HG03108 (cell line): ENCODE data around the gene DHH.
A peak's percentile ranks its signal among the peaks of the same experiment; 100 is the strongest.
"Not testable (repeated sequence)": the region's sequence is repeated elsewhere in the genome, so short reads cannot be mapped to it uniquely, and the experiment has no call there.

Experiments used
- ATAC-seq: cut with Tn5 transposase; IDR thresholded peaks from one replicate; pipeline ENCODE4 v1.9.1; 2021; ENCODE audit warnings: moderate library complexity; ENCODE audit not compliant: unreplicated experiment

DHH gene

DNA sequence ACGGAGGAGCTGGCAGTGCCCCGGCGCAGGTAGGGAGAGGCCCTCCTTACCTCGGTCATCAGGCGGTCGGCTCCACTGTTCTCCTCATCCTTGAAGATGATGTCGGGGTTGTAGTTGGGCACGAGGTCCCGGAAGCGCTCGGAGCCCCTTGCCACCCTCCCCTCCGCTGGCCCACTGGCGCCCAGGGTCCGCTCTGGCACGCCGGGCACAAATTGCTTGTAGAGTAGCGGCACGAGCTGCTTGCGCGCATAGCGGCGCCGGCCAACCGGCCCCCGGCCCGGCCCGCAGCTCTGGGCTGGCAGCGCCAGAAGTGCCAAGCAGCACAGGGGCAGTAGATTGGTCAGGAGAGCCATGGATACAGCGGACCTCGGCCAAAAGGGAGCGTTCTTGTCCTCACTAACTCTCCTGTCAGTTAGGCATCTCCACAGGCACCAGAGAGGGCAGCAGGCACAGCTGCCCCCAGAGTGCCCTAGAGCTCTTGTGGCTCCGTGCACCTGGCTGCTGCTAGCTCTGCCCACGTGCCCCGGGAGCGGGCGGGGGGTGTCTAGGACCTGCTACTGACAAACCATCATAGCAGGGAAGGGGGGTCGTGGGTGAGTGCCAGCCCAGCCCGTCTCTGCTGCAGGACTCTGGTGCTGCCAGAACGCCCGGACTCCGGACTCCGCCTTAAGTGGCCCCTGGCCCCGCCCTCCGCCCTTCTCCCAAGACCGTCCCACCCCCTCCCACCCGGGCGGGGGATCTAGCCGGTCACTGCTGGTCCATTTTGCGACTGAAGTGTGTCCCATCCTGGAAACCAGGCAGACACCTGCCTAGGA lies at the start of gene DHH:
Gene DHH, minus strand, starts transcription at position 642 of the 815 bp plus-strand sequence. Its CDS starts 289 bp downstream, at position 353.
- no peak for ATAC-seq

GRCh38 chr12:49144384-49144783 lies 49.8 kb upstream of the DHH start:
- ATAC-seq = no peak

DNA sequence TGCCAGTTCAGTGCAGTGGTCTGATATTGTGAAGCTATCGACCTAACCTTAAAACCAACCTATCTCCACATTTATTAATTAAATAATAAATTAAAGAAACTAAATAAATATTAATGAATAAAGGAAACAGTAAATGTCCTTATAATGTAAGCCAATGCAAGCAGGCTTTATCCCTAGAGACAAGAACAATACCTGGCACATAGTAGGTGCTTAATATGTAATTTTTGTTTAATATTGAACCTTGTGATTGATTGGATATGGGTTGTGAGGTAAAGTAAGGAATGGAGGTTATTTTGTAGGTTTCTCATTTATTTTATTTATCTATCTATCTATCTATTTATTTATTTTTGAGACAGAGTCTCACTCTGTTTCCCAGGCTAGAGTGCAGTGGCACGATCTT lies 44.4 kb upstream of the DHH start:
- no peak for ATAC-seq

DNA sequence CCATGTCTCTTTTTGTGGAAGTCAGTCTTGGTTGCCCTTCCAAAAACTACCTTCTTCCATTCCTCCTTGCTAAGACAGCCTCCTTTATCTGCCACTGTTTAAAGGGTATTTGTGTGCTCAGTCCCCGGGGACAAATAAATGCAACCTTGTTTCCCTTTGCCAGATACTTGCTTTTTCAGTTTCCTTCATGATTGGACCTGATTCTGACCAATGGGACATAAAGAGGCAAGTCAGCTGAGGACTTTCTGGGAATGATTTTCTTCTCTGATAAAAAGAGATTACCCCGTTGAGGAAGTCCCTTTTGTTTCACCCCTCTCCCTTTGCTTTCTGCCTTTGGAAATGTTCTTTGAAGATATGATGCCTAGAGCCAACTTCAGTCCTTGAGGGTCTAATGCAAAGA lies 44.0 kb upstream of the DHH start:
- no peak for ATAC-seq

GRCh38 chr12:49137476-49137875 lies 42.9 kb upstream of the DHH start:
- no peak for ATAC-seq

GRCh38 chr12:49136997-49137396 lies 42.4 kb upstream of the DHH start:
- not testable (repeated sequence) for ATAC-seq

DNA sequence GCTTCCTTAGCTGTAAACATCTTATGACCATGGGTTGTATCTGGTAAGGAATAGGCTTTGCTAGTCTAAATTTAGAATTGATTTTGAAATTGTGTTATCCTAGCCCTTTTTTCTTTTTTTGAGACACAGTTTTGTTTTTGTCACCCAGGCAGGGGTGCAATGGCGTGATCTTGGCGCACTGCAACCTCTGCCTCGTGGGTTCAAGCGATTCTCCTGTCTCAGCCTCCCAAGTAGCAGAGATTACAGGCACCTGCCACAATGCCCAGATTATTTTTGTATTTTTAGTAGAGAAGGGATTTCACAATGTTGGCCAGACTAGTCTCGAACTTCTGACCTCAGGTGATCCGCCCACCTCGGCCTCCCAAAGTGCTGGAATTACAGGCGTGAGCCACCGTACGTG lies 39.0 kb upstream of the DHH start:
- no peak for ATAC-seq

DNA sequence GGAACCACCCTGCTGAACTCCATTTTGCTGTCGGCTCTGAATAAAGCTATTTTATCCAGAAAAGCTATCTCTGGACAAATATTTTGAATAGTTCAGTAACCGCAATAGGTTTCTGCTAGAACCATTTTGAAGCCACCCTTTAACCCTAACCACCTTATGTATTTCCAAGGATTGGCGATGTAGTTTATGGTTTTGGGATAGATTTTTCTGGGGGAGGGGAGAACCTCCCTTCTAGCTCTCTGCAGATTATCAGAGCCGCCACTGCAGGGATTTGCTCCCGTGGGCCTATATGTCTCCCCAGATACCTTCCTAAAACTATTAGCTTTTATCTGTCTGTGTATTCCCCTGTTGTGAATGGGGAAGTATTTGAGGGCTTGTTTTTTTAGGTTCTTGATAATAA lies 38.4 kb upstream of the DHH start:
- no peak for ATAC-seq

- peak; percentile 2 for ATAC-seq
These were observed 37.4 kb upstream of the DHH start for GRCh38 chr12:49131894-49132461.

DNA sequence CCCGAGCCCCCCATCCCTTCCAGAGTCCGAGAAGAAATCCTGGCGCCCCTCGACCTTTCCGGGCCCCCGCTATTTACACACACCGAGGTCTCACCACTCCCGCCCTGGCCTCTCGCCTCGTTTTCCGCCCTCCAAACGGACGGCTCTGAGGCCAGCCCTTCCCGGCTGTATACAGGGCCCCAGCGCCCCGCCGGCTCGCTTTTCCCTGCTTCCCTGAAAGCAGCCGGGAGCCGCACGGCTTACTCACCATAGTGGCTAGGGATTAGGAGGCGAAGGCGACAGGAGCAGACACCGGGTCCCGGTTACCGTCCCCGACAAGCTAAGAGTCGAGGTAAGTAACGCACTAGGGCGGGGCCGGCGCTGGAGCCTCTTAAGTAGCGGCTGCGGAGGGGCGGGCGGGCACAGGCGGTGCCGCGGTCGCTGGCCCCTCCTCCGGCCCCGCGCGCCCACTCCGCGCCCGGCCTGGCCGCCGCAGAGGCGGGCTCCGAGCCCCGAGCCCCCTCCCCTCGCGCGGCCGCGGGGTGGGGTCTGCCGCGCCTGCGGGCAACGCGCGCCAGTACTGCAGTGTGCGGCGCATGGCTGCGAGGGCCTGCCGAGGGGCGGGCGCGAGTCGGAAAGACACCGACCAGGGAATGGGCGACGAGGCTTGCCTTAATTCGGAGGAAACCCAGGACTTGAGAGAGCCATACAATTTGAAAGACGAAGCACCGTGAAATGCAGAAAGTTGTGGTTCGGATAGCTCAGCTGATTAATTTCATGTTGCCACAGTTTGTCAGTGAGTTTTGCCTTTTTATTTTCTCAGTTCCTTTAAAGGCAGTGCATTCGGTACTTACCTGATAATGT lies 36.7 kb upstream of the DHH start, which contains the start of gene TUBA1B:
Gene TUBA1B, minus strand, starts transcription at position 345 of the 843 bp plus-strand sequence. Its CDS starts 95 bp downstream, at position 250.
- peak; percentile 71 for ATAC-seq

- ATAC-seq = peak; percentile 47
These were observed 35.8 kb upstream of the DHH start for GRCh38 chr12:49130151-49131050.

DNA sequence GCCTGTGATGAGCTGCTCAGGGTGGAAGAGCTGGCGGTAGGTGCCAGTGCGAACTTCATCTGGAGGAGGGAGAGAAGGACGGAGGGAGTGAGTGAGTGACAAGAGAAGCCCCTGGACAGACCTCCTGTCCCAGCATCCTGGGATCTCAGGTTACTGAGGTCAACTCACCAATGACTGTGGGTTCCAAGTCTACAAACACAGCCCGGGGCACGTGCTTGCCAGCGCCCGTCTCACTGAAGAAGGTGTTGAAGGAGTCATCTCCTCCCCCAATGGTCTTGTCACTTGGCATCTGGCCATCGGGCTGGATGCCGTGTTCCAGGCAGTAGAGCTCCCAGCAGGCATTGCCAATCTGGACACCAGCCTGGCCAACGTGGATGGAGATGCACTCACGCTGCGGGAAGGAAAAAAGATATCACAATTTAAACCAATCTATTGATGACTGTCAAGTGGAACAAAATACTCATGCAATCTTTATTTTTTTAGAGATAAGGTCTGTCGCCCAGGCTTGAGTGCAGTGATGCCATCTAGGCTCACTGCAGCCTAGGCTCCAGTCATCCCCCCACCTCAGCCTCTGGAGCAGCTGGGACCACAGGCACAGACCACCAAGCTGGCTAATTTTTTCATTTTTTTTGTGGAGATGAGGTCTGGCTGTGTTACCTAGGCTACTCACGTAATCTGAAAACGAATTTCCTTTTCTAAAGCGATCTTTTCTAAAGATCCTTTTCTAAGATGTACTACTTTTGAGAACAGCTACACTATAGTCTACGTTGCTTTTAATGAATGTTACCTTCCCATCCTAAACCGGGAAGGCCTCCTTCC lies 34.9 kb upstream of the DHH start:
- no peak for ATAC-seq

GRCh38 chr12:49127971-49128370 lies 33.4 kb upstream of the DHH start:
- not testable (repeated sequence) for ATAC-seq

- no peak for ATAC-seq
These were observed 32.5 kb upstream of the DHH start for GRCh38 chr12:49126852-49127763.

DNA sequence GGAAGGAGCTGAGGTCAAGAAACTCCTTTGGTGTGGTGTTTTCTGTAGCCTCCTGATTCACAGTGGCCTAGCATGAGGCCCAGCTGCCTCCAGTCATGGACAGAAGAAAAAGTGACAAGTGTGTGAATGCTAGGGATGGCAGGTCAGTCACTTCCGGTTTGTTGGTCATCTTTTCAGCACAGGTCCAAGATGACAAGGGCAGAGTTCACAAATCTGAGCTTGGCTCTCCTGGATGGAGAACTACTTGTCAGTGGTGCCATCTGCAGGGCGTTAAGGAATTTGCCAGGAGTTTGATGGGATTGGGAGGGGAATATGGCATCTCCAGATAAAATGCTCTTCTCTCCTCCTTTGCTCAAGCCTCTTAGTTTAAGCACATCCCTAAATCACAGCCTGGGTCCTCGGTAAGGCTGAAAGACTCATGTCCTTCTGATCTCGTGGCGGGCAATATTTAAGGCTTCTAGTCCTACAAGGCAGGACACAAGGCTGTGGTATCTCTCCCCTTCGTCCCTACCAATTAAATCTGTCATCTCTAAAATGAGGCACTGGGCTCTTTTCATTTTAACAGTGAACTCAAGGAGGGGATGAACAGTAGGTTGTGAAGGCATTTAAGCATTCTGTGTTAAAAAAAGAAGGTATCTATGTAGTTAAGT lies 26.6 kb upstream of the DHH start:
- ATAC-seq = no peak

GRCh38 chr12:49111206-49111605 lies 16.6 kb upstream of the DHH start:
- ATAC-seq = no peak

GRCh38 chr12:49110464-49111155 lies 16.0 kb upstream of the DHH start, which contains the start of gene LMBR1L:
LMBR1L (minus strand) TSS chr12:49110847; CDS start chr12:49110555, 292 bp downstream.
- peak; percentile 99 for ATAC-seq
